Measurements from ENCODE around the gene FAM171A2.

Gene FAM171A2

GRCh38 chr17:44387804-44388203, 24.2 kb upstream of the FAM171A2 start:
- TF ChIP-seq CTCF (conservative IDR thresholded peaks at IDR 0.05): no peak
- TF ChIP-seq ZFX (IDR thresholded peaks at IDR 0.05): no peak
- no peak overlapping the region for H3K27ac ChIP-seq

GRCh38 chr17:44386182-44386525, 22.5 kb upstream of the FAM171A2 start:
- peak overlapping the region; percentile 55; the same call in 1 of the 2 replicates for H3K27ac ChIP-seq
- TF ChIP-seq CTCF (conservative IDR thresholded peaks at IDR 0.05): no peak
- TF ChIP-seq ZFX (IDR thresholded peaks at IDR 0.05): no peak

GRCh38 chr17:44385287-44386181, 21.9 kb upstream of the FAM171A2 start:
- H3K27ac ChIP-seq: peak overlapping the region; percentile 55; the same call in 1 of the 2 replicates
- TF ChIP-seq CTCF (conservative IDR thresholded peaks at IDR 0.05): peak; percentile 22; the same call in 1 of the 2 replicates
- TF ChIP-seq ZFX (IDR thresholded peaks at IDR 0.05): no peak

- peak overlapping the region; percentile 55; the same call in 1 of the 2 replicates for H3K27ac ChIP-seq
- TF ChIP-seq CTCF (conservative IDR thresholded peaks at IDR 0.05) (no peak), ZFX (IDR thresholded peaks at IDR 0.05) (no peak)
Observed at GRCh38 chr17:44384823-44385286, 21.2 kb upstream of the FAM171A2 start.

GRCh38 chr17:44384281-44384822, 20.7 kb upstream of the FAM171A2 start:
- TF ChIP-seq ZFX (IDR thresholded peaks at IDR 0.05) (no peak), CTCF (conservative IDR thresholded peaks at IDR 0.05) (no peak)

GRCh38 chr17:44383861-44384260, 20.2 kb upstream of the FAM171A2 start:
- TF ChIP-seq CTCF (conservative IDR thresholded peaks at IDR 0.05) (no peak), ZFX (IDR thresholded peaks at IDR 0.05) (no peak)
- no peak overlapping the region for H3K27ac ChIP-seq

More at GRCh38 chr17:44384281-44384822, 20.7 kb upstream of the FAM171A2 start:
- H3K27ac ChIP-seq: peak overlapping the region; percentile 55; the same call in 1 of the 2 replicates

- TF ChIP-seq ZFX (IDR thresholded peaks at IDR 0.05): no peak
- TF ChIP-seq CTCF (conservative IDR thresholded peaks at IDR 0.05): no peak
- no peak overlapping the region for H3K27ac ChIP-seq
Observed at GRCh38 chr17:44383363-44383762, 19.7 kb upstream of the FAM171A2 start.

All from C4-2B (cell line).